Astrocyte (in vitro differentiated cells and primary cell): ENCODE data around the gene CYP2U1.

Experiments used
- CTCF ChIP-seq: IDR thresholded peaks from 2 replicates; pipeline ENCODE4 v1.5.1; 2011; ENCODE audit warnings: low read depth, mild to moderate bottlenecking, inconsistent platforms, low read length, moderate library complexity; ENCODE audit not compliant: insufficient read depth
- EZH2 ChIP-seq: IDR thresholded peaks from 2 replicates; pipeline ENCODE4 v1.6.1; 2012; ENCODE audit warnings: mild to moderate bottlenecking, low read length, inconsistent platforms; ENCODE audit not compliant: insufficient read depth

- TF ChIP-seq CTCF, result no peak
- TF ChIP-seq EZH2, result no peak
These were observed 40.6 kb upstream of the CYP2U1 start for GRCh38 chr4:107890779-107891178.
